ENCODE data around the gene CSRNP3.

DNA sequence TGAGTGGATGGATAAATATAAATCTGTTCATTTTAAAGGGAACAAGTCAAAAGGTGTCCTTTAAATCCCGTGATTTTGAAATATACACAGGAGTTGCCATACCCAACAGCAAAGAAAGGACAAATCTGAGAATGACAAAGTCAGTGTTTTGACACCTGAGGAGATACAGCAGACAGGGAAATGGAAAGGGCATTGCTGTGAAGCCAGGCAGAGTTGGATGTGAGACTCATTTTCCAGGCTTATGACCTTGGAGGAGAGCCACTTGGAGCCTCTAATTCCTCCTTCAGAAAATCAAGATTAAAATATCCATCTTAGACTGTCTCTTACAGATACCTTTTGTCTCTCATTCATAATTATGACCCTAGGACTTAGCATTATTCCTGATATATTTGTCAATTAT lies 170.0 kb downstream of the CSRNP3 start:
- TF ChIP-seq, protein P1, sequence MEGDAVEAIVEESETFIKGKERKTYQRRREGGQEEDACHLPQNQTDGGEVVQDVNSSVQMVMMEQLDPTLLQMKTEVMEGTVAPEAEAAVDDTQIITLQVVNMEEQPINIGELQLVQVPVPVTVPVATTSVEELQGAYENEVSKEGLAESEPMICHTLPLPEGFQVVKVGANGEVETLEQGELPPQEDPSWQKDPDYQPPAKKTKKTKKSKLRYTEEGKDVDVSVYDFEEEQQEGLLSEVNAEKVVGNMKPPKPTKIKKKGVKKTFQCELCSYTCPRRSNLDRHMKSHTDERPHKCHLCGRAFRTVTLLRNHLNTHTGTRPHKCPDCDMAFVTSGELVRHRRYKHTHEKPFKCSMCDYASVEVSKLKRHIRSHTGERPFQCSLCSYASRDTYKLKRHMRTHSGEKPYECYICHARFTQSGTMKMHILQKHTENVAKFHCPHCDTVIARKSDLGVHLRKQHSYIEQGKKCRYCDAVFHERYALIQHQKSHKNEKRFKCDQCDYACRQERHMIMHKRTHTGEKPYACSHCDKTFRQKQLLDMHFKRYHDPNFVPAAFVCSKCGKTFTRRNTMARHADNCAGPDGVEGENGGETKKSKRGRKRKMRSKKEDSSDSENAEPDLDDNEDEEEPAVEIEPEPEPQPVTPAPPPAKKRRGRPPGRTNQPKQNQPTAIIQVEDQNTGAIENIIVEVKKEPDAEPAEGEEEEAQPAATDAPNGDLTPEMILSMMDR (IDR thresholded peaks at IDR 0.05) = no peak
- TF ChIP-seq POLR2A (IDR thresholded peaks at IDR 0.05) = no peak
